ENCODE data around the gene SOCS1.

DNA sequence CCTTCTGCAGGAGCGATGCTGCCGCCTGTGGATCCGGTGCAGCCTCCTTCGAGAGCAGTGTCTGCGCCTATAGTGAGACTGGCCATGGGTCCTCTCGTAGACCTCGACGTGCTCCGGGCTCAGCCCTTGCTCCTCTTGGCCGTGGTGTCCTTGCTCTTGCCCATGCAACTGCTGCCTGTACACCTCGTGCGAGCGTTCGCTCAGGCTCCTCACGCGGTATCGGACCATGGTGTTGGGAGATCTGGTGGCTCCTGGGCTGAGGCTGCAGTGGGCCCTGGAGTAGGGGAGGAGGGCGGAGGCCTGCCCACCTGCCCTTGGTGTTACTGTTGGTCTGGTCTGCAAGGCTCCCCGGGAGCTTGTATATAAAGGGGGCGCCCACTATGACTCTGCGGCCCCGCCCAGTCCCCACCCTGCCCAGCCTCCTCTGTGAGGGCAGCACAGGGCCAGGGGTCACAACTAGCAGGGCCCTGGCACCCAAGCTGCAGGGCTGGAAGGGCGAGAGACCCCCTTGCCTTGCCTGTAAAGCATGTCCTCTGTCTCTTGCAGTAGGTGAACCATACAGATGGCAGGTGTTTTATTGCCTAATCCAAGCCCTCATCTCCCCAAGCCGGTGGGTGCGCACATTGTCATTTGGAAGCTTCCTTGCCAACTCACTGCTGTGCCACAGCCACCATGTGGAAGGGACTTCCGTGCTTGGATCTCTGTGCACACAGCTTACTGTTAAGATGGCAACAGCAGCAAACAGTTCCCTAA is 20.3 kb upstream of the SOCS1 start, which contains the start of gene PRM2:
- TF ChIP-seq, protein P1, sequence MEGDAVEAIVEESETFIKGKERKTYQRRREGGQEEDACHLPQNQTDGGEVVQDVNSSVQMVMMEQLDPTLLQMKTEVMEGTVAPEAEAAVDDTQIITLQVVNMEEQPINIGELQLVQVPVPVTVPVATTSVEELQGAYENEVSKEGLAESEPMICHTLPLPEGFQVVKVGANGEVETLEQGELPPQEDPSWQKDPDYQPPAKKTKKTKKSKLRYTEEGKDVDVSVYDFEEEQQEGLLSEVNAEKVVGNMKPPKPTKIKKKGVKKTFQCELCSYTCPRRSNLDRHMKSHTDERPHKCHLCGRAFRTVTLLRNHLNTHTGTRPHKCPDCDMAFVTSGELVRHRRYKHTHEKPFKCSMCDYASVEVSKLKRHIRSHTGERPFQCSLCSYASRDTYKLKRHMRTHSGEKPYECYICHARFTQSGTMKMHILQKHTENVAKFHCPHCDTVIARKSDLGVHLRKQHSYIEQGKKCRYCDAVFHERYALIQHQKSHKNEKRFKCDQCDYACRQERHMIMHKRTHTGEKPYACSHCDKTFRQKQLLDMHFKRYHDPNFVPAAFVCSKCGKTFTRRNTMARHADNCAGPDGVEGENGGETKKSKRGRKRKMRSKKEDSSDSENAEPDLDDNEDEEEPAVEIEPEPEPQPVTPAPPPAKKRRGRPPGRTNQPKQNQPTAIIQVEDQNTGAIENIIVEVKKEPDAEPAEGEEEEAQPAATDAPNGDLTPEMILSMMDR (IDR thresholded peaks at IDR 0.05), result no peak
- no peak for TF ChIP-seq POLR2A (IDR thresholded peaks at IDR 0.05)

All from right lobe of liver (tissue), 4 donors.